NCI-H1694 treated with DMSO at 0.1 percent for 48 hours (cell line): Measurements from ENCODE around the gene BRMS1.

Source experiments
- DNase-seq: peaks from one replicate; lab custom pipeline; 2025; lab: John Stamatoyannopoulos, UW

Gene BRMS1

GRCh38 chr11:66336234-66337102 is 8.4 kb downstream of the BRMS1 start, which contains the start of gene RIN1:
RIN1 (minus strand) TSS chr11:66336434; CDS start chr11:66336402, 32 bp downstream.
- peak; percentile 95 for DNase-seq

GRCh38 chr11:66335531-66336233 is 9.2 kb downstream of the BRMS1 start:
- no peak for DNase-seq

GRCh38 chr11:66334605-66335442 is 10.1 kb downstream of the BRMS1 start:
- DNase-seq = peak; percentile 25

- no peak for DNase-seq
Observed at GRCh38 chr11:66333896-66334604, 10.9 kb downstream of the BRMS1 start.

GRCh38 chr11:66333220-66333877 is 11.6 kb downstream of the BRMS1 start:
- no peak for DNase-seq

- no peak for DNase-seq
Observed at GRCh38 chr11:66332371-66333219, 12.3 kb downstream of the BRMS1 start.

- no peak for DNase-seq
Observed at GRCh38 chr11:66331542-66332370, 13.1 kb downstream of the BRMS1 start.

GRCh38 chr11:66330931-66331330 is 14.0 kb downstream of the BRMS1 start:
- no peak for DNase-seq

GRCh38 chr11:66329165-66329673 is 15.7 kb downstream of the BRMS1 start:
- no peak for DNase-seq

- DNase-seq = peak; percentile 67
Observed at GRCh38 chr11:66328302-66329144, 16.4 kb downstream of the BRMS1 start.

GRCh38 chr11:66328031-66328301 is 16.9 kb downstream of the BRMS1 start:
- DNase-seq = no peak

- DNase-seq = no peak
Observed at GRCh38 chr11:66327171-66328030, 17.5 kb downstream of the BRMS1 start.

GRCh38 chr11:66326261-66327111 is 18.4 kb downstream of the BRMS1 start:
- no peak for DNase-seq

GRCh38 chr11:66325263-66325671 is 19.6 kb downstream of the BRMS1 start:
- DNase-seq = no peak

GRCh38 chr11:66324664-66325063 is 20.2 kb downstream of the BRMS1 start:
- DNase-seq = no peak

- DNase-seq = no peak
Observed at GRCh38 chr11:66323684-66324083, 21.2 kb downstream of the BRMS1 start.
